NCI-H446 treated with DMSO at 0.1 percent for 48 hours (cell line): ENCODE results near the gene LILRB3.
A peak's percentile ranks its signal among the peaks of the same experiment; 100 is the strongest.
"Not testable (repeated sequence)": the region's sequence is repeated elsewhere in the genome, so short reads cannot be mapped to it uniquely, and the experiment has no call there.

ENCODE experiments used
- DNase-seq: peaks from one replicate; lab custom pipeline; 2025; lab: John Stamatoyannopoulos, UW

The LILRB3 gene

GRCh38 chr19:54189735-54190502, 32.9 kb downstream of the LILRB3 start:
- peak; percentile 100 for DNase-seq

GRCh38 chr19:54189145-54189734, 33.6 kb downstream of the LILRB3 start, which contains the start of gene MBOAT7:
Gene MBOAT7 (minus strand): TSS chr19:54189580. CDS start chr19:54188508, 1,072 bp downstream.
- no peak for DNase-seq

DNA sequence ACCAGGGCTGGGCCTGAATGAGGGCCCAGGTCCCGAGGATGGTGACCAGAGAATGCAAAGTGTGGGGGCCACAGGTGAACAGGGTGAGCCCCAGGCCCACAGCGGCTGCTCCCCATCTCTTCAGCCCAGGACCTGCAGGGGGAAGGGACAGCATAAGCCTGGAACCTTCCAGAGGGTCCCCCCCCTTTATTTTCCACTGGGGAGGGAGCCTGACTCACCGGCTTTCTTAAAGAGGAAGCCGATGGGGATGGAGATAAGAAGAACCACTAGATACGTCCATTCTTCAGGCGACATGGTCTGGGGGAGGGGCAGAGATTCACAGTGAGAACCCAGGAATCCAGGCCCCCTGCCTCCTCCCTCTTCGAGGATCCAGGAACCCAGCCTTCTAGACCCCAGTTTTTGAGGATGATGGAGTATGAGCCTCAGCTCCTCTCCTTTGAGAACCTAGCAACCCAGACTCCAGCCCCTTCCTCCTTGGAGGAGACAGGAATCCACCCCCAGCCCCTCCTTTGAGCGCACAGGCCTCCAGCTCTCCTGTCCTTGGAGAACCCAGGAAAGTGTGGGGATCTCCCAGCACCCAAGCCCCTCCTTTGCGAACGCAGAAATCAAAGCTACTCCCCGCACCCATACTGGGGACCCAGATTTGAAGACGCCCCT, 34.5 kb downstream of the LILRB3 start:
- no peak for DNase-seq

GRCh38 chr19:54186934-54187381, 35.8 kb downstream of the LILRB3 start:
- DNase-seq, result no peak

GRCh38 chr19:54186351-54186750, 36.5 kb downstream of the LILRB3 start:
- no peak for DNase-seq

GRCh38 chr19:54183431-54183830, 39.4 kb downstream of the LILRB3 start:
- DNase-seq, result no peak

- DNase-seq, result not testable (repeated sequence)
Measured at GRCh38 chr19:54181894-54182293, 40.9 kb downstream of the LILRB3 start.

- DNase-seq, result no peak
Measured at GRCh38 chr19:54180691-54181091, 42.1 kb downstream of the LILRB3 start.

- no peak for DNase-seq
Measured at GRCh38 chr19:54179921-54180461, 42.8 kb downstream of the LILRB3 start.

- no peak for DNase-seq
Measured at GRCh38 chr19:54179262-54179852, 43.5 kb downstream of the LILRB3 start.

DNA sequence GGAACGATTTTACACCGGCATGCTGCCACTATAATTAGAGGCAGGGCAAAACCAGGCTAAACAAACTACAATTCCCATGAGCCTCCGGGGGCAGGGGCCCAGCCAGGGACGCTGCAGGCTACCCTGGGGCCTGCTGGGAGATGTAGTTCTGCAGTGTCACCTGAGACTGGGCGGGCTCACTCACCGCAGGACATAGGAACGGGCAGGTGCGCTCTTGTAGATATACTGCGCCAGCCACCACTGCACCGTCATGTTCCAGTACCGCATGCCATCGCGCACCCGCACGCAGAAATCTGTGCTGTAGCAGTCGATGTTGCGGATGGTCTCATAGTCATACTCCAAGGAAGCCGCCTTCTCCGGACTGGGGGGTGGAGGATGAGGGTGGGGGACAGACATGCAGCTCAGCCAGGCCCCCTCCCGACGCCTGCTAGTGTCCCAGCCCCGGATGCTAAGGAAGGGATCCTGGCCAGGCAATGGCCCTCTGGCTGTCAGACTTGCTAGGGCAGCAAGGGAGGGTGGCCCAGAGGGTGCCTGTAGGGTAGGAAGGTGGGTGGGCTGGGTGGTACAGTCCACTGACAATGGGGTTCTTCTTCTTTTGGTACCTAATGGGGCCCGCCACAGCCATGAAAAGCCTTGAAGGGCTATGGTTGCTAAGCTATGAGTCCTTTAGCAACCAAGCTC, 44.1 kb downstream of the LILRB3 start:
- DNase-seq, result no peak

- DNase-seq, result no peak
Measured at GRCh38 chr19:54173951-54174834, 48.6 kb downstream of the LILRB3 start.

DNA sequence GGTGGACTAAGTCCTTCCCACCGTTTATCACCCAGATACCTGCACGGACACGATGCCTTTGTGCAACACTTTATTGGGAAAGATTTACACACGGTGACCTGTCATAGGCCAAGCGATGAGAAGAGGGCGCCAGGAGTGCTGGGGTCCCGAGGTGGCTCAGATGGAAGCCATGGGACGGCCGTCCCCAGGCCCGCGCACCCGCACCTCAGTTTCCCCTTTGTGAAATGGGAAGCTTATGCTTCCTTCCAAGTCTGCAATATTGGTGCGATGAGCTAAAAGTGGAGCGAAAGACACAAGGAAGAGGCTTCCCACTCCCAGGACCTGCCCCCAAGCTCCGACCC, 49.5 kb downstream of the LILRB3 start:
- no peak for DNase-seq

DNA sequence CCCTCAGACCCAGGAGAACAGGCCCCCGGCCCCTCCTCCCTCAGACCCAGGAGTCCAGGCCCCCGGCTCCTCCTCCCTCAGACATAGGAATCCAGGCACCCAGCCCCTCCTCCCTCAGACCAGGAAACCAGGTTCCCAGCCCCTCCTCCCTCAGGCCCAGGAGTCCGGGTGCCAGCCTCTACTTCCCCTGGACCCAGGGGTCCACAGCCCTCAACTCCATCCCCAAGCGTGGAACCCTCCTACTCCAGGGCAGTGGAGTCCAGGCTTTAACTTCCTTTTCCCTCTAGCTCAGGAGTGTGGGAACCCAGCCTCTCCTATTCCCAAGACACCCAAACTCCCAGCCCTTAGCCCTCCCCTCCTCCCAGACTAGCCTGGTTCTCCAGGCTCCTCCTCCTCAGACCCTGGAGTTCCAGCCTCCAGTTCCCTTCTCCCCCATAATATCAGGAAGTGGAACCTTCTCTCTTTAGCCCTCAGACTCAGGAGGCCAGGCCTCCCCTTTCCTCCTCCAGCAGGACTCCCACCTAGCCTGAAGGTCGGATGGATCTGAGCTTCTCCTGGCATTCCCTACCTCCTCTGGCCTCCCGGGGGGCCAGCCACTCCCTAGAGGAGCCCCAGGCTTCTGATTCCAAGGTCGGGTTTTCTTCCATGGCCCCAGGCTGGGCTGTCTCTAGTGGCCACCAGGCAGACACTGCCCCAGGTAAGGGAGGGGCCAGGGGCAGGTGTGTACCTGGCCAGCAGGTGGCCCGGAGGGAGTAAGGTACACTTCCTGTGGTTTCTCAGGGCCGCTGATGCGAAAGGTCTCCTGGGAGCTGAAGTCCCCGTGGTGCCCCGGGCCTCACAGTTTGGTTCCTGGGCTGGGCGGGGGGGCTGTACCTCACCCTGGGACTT, 50.1 kb downstream of the LILRB3 start, which contains the start of gene TMC4:
Gene TMC4 (minus strand): TSS at position 690 of the 888 bp plus-strand sequence. CDS start 43 bp downstream, at position 647.
- no peak for DNase-seq

DNA sequence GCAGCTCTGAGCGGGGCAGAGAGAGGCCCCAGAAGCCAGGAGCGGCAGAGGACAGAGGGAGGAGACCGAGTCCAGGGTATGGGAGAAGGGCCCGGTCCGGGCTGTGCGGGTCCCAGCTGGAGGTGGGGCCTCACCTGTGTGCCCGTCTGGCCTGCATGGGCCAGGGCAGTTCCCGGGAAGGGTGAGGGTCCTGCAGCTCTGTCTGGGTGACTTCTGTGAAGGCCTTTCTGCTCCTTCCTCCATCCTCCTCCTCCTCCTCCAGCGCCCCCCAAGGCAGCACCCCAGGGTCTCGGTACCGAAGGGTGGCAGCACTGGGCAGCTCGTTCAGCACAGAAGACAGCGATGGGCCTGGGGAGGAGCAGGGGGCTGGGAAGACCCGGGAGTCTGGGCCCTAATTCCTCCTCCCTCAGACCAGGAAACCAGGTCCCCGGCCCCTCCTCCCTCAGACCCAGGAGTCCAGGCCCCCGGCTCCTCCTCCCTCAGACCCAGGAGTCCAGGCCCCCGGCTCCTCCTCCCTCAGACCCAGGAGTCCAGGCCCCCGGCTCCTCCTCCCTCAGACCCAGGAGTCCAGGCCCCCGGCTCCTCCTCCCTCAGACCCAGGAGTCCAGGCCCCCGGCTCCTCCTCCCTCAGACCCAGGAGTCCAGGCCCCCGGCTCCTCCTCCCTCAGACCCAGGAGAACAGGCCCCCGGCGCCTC, 50.9 kb downstream of the LILRB3 start:
- DNase-seq, result not testable (repeated sequence)

- no peak for DNase-seq
Measured at GRCh38 chr19:54169149-54169740, 53.6 kb downstream of the LILRB3 start.

- peak; percentile 58 for DNase-seq
Measured at GRCh38 chr19:54168174-54168917, 54.5 kb downstream of the LILRB3 start.
